Epithelial cell of esophagus (primary cell): ENCODE data around the gene WNT7A.

Experiments used
- DNase-seq: peaks from one replicate; pipeline ENCODE4 v3.0.0; 2010; ENCODE audit warnings: low read depth
- H3K4me3 ChIP-seq: 2 replicates; pipeline ENCODE4 v1.5.1; 2011; ENCODE audit warnings: mild to moderate bottlenecking, low read length, control low read depth
- CTCF ChIP-seq: IDR thresholded peaks from 2 replicates; pipeline ENCODE4 v1.5.1; 2011; ENCODE audit warnings: low read depth, mild to moderate bottlenecking, low read length, control low read depth, inconsistent platforms; ENCODE audit not compliant: insufficient read depth; ENCODE audit errors: missing control alignments

The WNT7A gene

GRCh38 chr3:13792051-13792490 lies 87.8 kb downstream of the WNT7A start:
- H3K4me3 ChIP-seq, result no peak overlapping the region
- DNase-seq, result no peak
- TF ChIP-seq CTCF, result no peak

- no peak for DNase-seq
- TF ChIP-seq CTCF, result no peak
- no peak overlapping the region for H3K4me3 ChIP-seq
These were observed 88.4 kb downstream of the WNT7A start for GRCh38 chr3:13791198-13792050.

GRCh38 chr3:13790376-13791197 lies 89.3 kb downstream of the WNT7A start:
- no peak for DNase-seq
- no peak overlapping the region for H3K4me3 ChIP-seq
- no peak for TF ChIP-seq CTCF

GRCh38 chr3:13788522-13789424 lies 91.1 kb downstream of the WNT7A start:
- H3K4me3 ChIP-seq, result no peak overlapping the region
- no peak for DNase-seq
- TF ChIP-seq CTCF, result no peak

- no peak for DNase-seq
- no peak for TF ChIP-seq CTCF
- H3K4me3 ChIP-seq, result no peak overlapping the region
These were observed 92.2 kb downstream of the WNT7A start for GRCh38 chr3:13787533-13788132.

GRCh38 chr3:13786811-13787210 lies 93.1 kb downstream of the WNT7A start:
- TF ChIP-seq CTCF, result no peak
- DNase-seq, result no peak
- H3K4me3 ChIP-seq, result no peak overlapping the region
